Stimulated activated naive CD8-positive, alpha-beta T cell treated with anti-CD3 and anti-CD28 coated beads, Interleukin-15, amount 100 ng/mL, for 72 hours (primary cell): ENCODE data around the gene ALDH18A1.
"Not testable (repeated sequence)": the region's sequence is repeated elsewhere in the genome, so short reads cannot be mapped to it uniquely, and the experiment has no call there.

Experiments
- ATAC-seq: fragments of 150-1000 bp; cut with Tn5 transposase; 2 replicates; pipeline ENCODE4 v1.10.0; 2021; ENCODE audit warnings: mild to moderate bottlenecking, moderate library complexity
- DNase-seq, 2 donors: peaks; one replicate each; pipeline ENCODE4 v3.0.0; 2021 to 2022
- H3K27ac Mint-ChIP-seq, 2 donors: one replicate each; pipeline ENCODE4 v1.8.0; 2022; ENCODE audit warnings: mild to moderate bottlenecking in 2 of 2, mixed read lengths in 2 of 2, moderate library complexity in 2 of 2
- H3K27me3 Mint-ChIP-seq: one replicate; pipeline ENCODE4 v1.8.0; 2022; ENCODE audit warnings: mixed read lengths
- H3K4me1 Mint-ChIP-seq: one replicate; pipeline ENCODE4 v1.8.0; 2022; ENCODE audit warnings: mild to moderate bottlenecking, mixed read lengths
- H3K4me3 Mint-ChIP-seq, 2 donors: one replicate each; pipeline ENCODE4 v1.8.0; 2022; ENCODE audit warnings: mild to moderate bottlenecking in 2 of 2, mixed read lengths in 2 of 2, moderate library complexity in 1 of 2
- H3K9me3 Mint-ChIP-seq, 2 donors: one replicate each; pipeline ENCODE4 v1.8.0; 2022; ENCODE audit warnings: mixed read lengths in 2 of 2

Gene ALDH18A1

GRCh38 chr10:95660283-95660682, 3.8 kb upstream of the ALDH18A1 start:
- H3K4me3 Mint-ChIP-seq = no peak overlapping the region
- ATAC-seq = no peak
- H3K4me1 Mint-ChIP-seq = peaks cover 13% of the 10 kb centered on the region
- no peaks in the 10 kb centered on the region for H3K27me3 Mint-ChIP-seq
- peaks cover 9 to 13% of the 10 kb centered on the region in 2 donors for H3K9me3 Mint-ChIP-seq
- DNase-seq = no peak
- no peak overlapping the region for H3K27ac Mint-ChIP-seq

GRCh38 chr10:95657250-95657649, 739 bp upstream of the ALDH18A1 start:
- no peak for ATAC-seq
- Mint-ChIP-seq H3K9me3 (peaks cover 9 to 19% of the 10 kb centered on the region in 2 donors), H3K27me3 (no peaks in the 10 kb centered on the region), H3K4me3 (peak overlapping the region; percentile 95 to 96), H3K27ac (peak overlapping the region; percentile 95 to 99), H3K4me1 (peaks cover 28% of the 10 kb centered on the region)
- DNase-seq = no peak

GRCh38 chr10:95655571-95656290, 780 bp downstream of the ALDH18A1 start:
- H3K9me3 Mint-ChIP-seq = peaks cover 18 to 26% of the 10 kb centered on the region in 2 donors
- H3K27ac Mint-ChIP-seq = peak overlapping the region; percentile 88 to 95
- H3K27me3 Mint-ChIP-seq = no peaks in the 10 kb centered on the region
- H3K4me3 Mint-ChIP-seq = peak overlapping the region; percentile 95 to 96
- peaks cover 28% of the 10 kb centered on the region for H3K4me1 Mint-ChIP-seq
- ATAC-seq = peak; percentile 57
- DNase-seq = peak in 1 of 2 donors; percentile 27

- ATAC-seq (no peak), DNase-seq (no peak)
- peaks cover 18 to 23% of the 10 kb centered on the region in 2 donors for H3K9me3 Mint-ChIP-seq
- no peaks in the 10 kb centered on the region for H3K27me3 Mint-ChIP-seq
- no peak overlapping the region for H3K27ac Mint-ChIP-seq
- peaks cover 28% of the 10 kb centered on the region for H3K4me1 Mint-ChIP-seq
- no peak overlapping the region for H3K4me3 Mint-ChIP-seq
These were observed 2.6 kb downstream of the ALDH18A1 start for GRCh38 chr10:95653895-95654294.

- no peak overlapping the region for H3K27ac Mint-ChIP-seq
- H3K4me3 Mint-ChIP-seq = no peak overlapping the region
- H3K9me3 Mint-ChIP-seq = peaks cover 9 to 13% of the 10 kb centered on the region in 2 donors
- ATAC-seq = no peak
- no peak for DNase-seq
- no peaks in the 10 kb centered on the region for H3K27me3 Mint-ChIP-seq
- peaks cover 22% of the 10 kb centered on the region for H3K4me1 Mint-ChIP-seq
These were observed 5.0 kb downstream of the ALDH18A1 start for GRCh38 chr10:95651346-95652060.

- Mint-ChIP-seq H3K4me1 (peaks cover 20% of the 10 kb centered on the region), H3K9me3 (peaks cover 9 to 13% of the 10 kb centered on the region in 2 donors), H3K27me3 (no peaks in the 10 kb centered on the region), H3K27ac (no peak overlapping the region), H3K4me3 (no peak overlapping the region)
- ATAC-seq = no peak
- DNase-seq = no peak
These were observed 6.3 kb downstream of the ALDH18A1 start for GRCh38 chr10:95650232-95650631.

GRCh38 chr10:95648138-95648537, 8.4 kb downstream of the ALDH18A1 start:
- DNase-seq (no peak), ATAC-seq (no peak)
- Mint-ChIP-seq H3K27me3 (no peaks in the 10 kb centered on the region), H3K4me3 (no peak overlapping the region), H3K4me1 (peaks cover 10% of the 10 kb centered on the region), H3K27ac (no peak overlapping the region), H3K9me3 (peaks cover 9 to 13% of the 10 kb centered on the region in 2 donors)

- Mint-ChIP-seq H3K9me3 (peaks cover under 1 to 2% of the 10 kb centered on the region in 2 donors), H3K4me1 (peaks cover 5% of the 10 kb centered on the region), H3K27ac (no peak overlapping the region), H3K4me3 (no peak overlapping the region), H3K27me3 (no peaks in the 10 kb centered on the region)
- no peak for DNase-seq
- no peak for ATAC-seq
These were observed 10.4 kb downstream of the ALDH18A1 start for GRCh38 chr10:95646160-95646559.

GRCh38 chr10:95644901-95645300, 11.6 kb downstream of the ALDH18A1 start:
- H3K9me3 Mint-ChIP-seq = no peaks in the 10 kb centered on the region
- H3K27ac Mint-ChIP-seq = no peak overlapping the region
- DNase-seq = no peak
- no peak overlapping the region for H3K4me3 Mint-ChIP-seq
- no peaks in the 10 kb centered on the region for H3K27me3 Mint-ChIP-seq
- ATAC-seq = no peak
- peaks cover 5% of the 10 kb centered on the region for H3K4me1 Mint-ChIP-seq

GRCh38 chr10:95640891-95641315, 15.6 kb downstream of the ALDH18A1 start:
- ATAC-seq = no peak
- Mint-ChIP-seq H3K27ac (no peak overlapping the region), H3K4me3 (no peak overlapping the region)

GRCh38 chr10:95637911-95638310, 18.6 kb downstream of the ALDH18A1 start:
- Mint-ChIP-seq H3K27ac (no peak overlapping the region), H3K4me3 (no peak overlapping the region), H3K27me3 (no peaks in the 10 kb centered on the region), H3K9me3 (no peaks in the 10 kb centered on the region), H3K4me1 (no peaks in the 10 kb centered on the region)
- DNase-seq = no peak
- no peak for ATAC-seq

More at GRCh38 chr10:95640891-95641315, 15.6 kb downstream of the ALDH18A1 start:
- DNase-seq = no peak
- H3K27me3 Mint-ChIP-seq = no peaks in the 10 kb centered on the region
- no peaks in the 10 kb centered on the region for H3K9me3 Mint-ChIP-seq
- H3K4me1 Mint-ChIP-seq = peaks cover 2% of the 10 kb centered on the region

GRCh38 chr10:95637140-95637539, 19.4 kb downstream of the ALDH18A1 start:
- H3K4me3 Mint-ChIP-seq = no peak overlapping the region
- DNase-seq (no peak), ATAC-seq (no peak)
- no peaks in the 10 kb centered on the region for H3K27me3 Mint-ChIP-seq
- H3K27ac Mint-ChIP-seq = no peak overlapping the region
- no peaks in the 10 kb centered on the region for H3K4me1 Mint-ChIP-seq
- H3K9me3 Mint-ChIP-seq = no peaks in the 10 kb centered on the region

- no peaks in the 10 kb centered on the region for H3K9me3 Mint-ChIP-seq
- DNase-seq (no peak), ATAC-seq (no peak)
- H3K4me3 Mint-ChIP-seq = no peak overlapping the region
- H3K27me3 Mint-ChIP-seq = no peaks in the 10 kb centered on the region
- H3K4me1 Mint-ChIP-seq = no peaks in the 10 kb centered on the region
- H3K27ac Mint-ChIP-seq = peak overlapping the region; percentile 0 to 7
These were observed 21.2 kb downstream of the ALDH18A1 start for GRCh38 chr10:95635319-95635733.

- no peak for DNase-seq
- H3K27ac Mint-ChIP-seq = no peak overlapping the region
These were observed 27.7 kb downstream of the ALDH18A1 start for GRCh38 chr10:95628786-95629185.

GRCh38 chr10:95626500-95626899, 30.0 kb downstream of the ALDH18A1 start:
- H3K4me1 Mint-ChIP-seq = no peaks in the 10 kb centered on the region
- DNase-seq (no peak), ATAC-seq (no peak)
- H3K27me3 Mint-ChIP-seq = no peaks in the 10 kb centered on the region
- no peaks in the 10 kb centered on the region for H3K9me3 Mint-ChIP-seq
- H3K4me3 Mint-ChIP-seq = no peak overlapping the region
- H3K27ac Mint-ChIP-seq = no peak overlapping the region

More at GRCh38 chr10:95628786-95629185, 27.7 kb downstream of the ALDH18A1 start:
- H3K27me3 Mint-ChIP-seq = no peaks in the 10 kb centered on the region
- no peak overlapping the region for H3K4me3 Mint-ChIP-seq
- no peaks in the 10 kb centered on the region for H3K4me1 Mint-ChIP-seq
- no peaks in the 10 kb centered on the region for H3K9me3 Mint-ChIP-seq
- ATAC-seq = no peak

GRCh38 chr10:95620415-95620814, 36.1 kb downstream of the ALDH18A1 start:
- H3K27me3 Mint-ChIP-seq, H3K9me3 Mint-ChIP-seq, DNase-seq, H3K4me3 Mint-ChIP-seq, H3K27ac Mint-ChIP-seq, H3K4me1 Mint-ChIP-seq, ATAC-seq: not testable (repeated sequence)
